Common myeloid progenitor, CD34-positive (primary cell): ENCODE measurements around the gene ARHGAP12.

Source experiments
- CTCF ChIA-PET: fragments of 350-600 bp; sonication (Branson Sonifier 250); formaldehyde crosslinking; loops from one replicate; lab custom pipeline; 2021; ENCODE audit warnings: antibody characterized with exemption; lab: Charles Lee
- POLR2A ChIA-PET: fragments of 350-600 bp; sonication (Branson Sonifier 250); formaldehyde crosslinking; loops from one replicate; lab custom pipeline; 2021; ENCODE audit warnings: antibody characterized with exemption; lab: Charles Lee
- DNase-seq, 3 donors: peaks; one replicate each; pipeline versions ENCODE4 v3.0.0 to v3.0.0-alpha.2; 2013
- H3K27ac ChIP-seq, 2 experiments: 1 replicate in 1 of 2; 2 replicates in 1 of 2; pipeline ENCODE4 v1.7.0; 2013; ENCODE audit warnings: inconsistent platforms in 2 of 2, low read length in 2 of 2, mild to moderate bottlenecking in 2 of 2, low read depth in 1 of 2, moderate library complexity in 1 of 2; ENCODE audit not compliant: severe bottlenecking in 2 of 2, insufficient read depth in 1 of 2, poor library complexity in 1 of 2
- H3K27me3 ChIP-seq, 5 experiments: replicated peaks in 2 of 5; 1 replicate in 3 of 5; 2 replicates in 2 of 5; pipeline versions ENCODE4 v1.6.1 to v1.7.0; 2013; ENCODE audit warnings: low read length in 4 of 5, mild to moderate bottlenecking in 2 of 5, moderate library complexity in 2 of 5, inconsistent platforms in 1 of 5; ENCODE audit not compliant: insufficient read depth in 5 of 5, control insufficient read depth in 4 of 5
- H3K36me3 ChIP-seq, 4 experiments: 1 replicate in 2 of 4; 2 replicates in 2 of 4; pipeline versions ENCODE4 v1.6.1 to v1.7.0; 2013; ENCODE audit warnings: low read length in 3 of 4, control low read depth in 1 of 4, mild to moderate bottlenecking in 1 of 4; ENCODE audit not compliant: control insufficient read depth in 4 of 4, insufficient read depth in 4 of 4
- H3K4me1 ChIP-seq, 4 experiments: 1 replicate in 3 of 4; 2 replicates in 1 of 4; pipeline versions ENCODE4 v1.6.1 to v1.7.1; 2013; ENCODE audit warnings: low read length in 3 of 4, mild to moderate bottlenecking in 3 of 4, control low read depth in 1 of 4, inconsistent platforms in 1 of 4, moderate library complexity in 1 of 4; ENCODE audit not compliant: control insufficient read depth in 4 of 4, insufficient read depth in 4 of 4; ENCODE audit errors: control extremely low read depth in 1 of 4
- H3K4me3 ChIP-seq, 7 experiments: 1 replicate in 4 of 7; 2 replicates in 3 of 7; pipeline versions ENCODE4 v1.5.1 to v1.7.0; 2013; ENCODE audit warnings: mild to moderate bottlenecking in 7 of 7, low read length in 6 of 7, moderate library complexity in 6 of 7, inconsistent platforms in 2 of 7, low read depth in 2 of 7, control low read depth in 1 of 7; ENCODE audit not compliant: insufficient read depth in 4 of 7, control insufficient read depth in 1 of 7; ENCODE audit errors: extremely low read depth in 1 of 7
- H3K9me3 ChIP-seq, 5 experiments: 1 replicate in 4 of 5; 2 replicates in 1 of 5; pipeline versions ENCODE4 v1.6.1 to v1.7.1; 2013; ENCODE audit warnings: low read length in 4 of 5, mild to moderate bottlenecking in 2 of 5, inconsistent platforms in 1 of 5, low read depth in 1 of 5, moderate library complexity in 1 of 5; ENCODE audit not compliant: control insufficient read depth in 4 of 5, insufficient read depth in 2 of 5; ENCODE audit errors: control extremely low read depth in 1 of 5
- WGBS: methylation state at CpG from one replicate; pipeline ENCODE4 v1.1.5; 2013; ENCODE audit not compliant: insufficient coverage; 5-methylcytosine and 5-hydroxymethylcytosine counted together

ARHGAP12 gene

GRCh38 chr10:31756101-31756728, 172.4 kb downstream of the ARHGAP12 start:
- WGBS = 84% methylated on average over 8 of the region's 10 CpGs
- ChIA-PET CTCF (interaction anchor here (1.6 kb wide), 1 partner anchor 14 kb away, joined by 5 read pairs; no protein-coding TSS in a partner anchor), POLR2A (no interaction called here)

More at GRCh38 chr10:31756101-31756728, 172.4 kb downstream of the ARHGAP12 start:
- Histone ChIP-seq H3K27me3 (peaks cover 0 to 2% (median 0%) of the 10 kb centered on the region in 5 experiments), H3K4me1 (peaks cover 4 to 27% (median 24%) of the 10 kb centered on the region in 4 experiments), H3K36me3 (no peaks in the 10 kb centered on the region), H3K9me3 (no peaks in the 10 kb centered on the region), H3K4me3 (no peak overlapping the region), H3K27ac (no peak overlapping the region)
- DNase-seq = no peak
